ENCODE data around the gene CFB.

CFB gene

GRCh38 chr6:31949926-31950548 lies 4.1 kb downstream of the CFB start:
- no peak for DNase-seq

- DNase-seq: peak; percentile 0
Measured at GRCh38 chr6:31952140-31952805, 6.4 kb downstream of the CFB start.

DNA sequence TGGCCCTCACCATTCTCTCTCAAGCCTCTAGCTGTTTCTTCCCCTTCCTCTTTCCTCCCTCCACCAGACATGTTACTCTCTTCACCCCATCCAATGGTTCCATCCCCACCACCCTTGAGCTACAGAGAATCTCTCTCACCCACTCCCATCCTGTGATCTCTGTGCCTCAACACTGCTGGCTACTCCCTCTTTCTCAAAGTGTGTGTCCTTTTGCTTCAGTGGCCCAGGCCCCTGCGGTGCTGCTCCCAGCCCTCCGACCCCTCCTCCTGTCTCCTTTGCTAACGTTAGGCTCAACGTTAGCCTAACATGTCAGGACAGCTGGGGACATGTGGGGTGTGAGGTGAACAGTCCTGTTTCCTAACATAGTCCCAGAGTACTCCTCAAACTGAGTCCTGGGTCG lies 7.0 kb downstream of the CFB start:
- no peak for DNase-seq

- no peak for DNase-seq
Measured at GRCh38 chr6:31954511-31954910, 8.6 kb downstream of the CFB start.

DNA sequence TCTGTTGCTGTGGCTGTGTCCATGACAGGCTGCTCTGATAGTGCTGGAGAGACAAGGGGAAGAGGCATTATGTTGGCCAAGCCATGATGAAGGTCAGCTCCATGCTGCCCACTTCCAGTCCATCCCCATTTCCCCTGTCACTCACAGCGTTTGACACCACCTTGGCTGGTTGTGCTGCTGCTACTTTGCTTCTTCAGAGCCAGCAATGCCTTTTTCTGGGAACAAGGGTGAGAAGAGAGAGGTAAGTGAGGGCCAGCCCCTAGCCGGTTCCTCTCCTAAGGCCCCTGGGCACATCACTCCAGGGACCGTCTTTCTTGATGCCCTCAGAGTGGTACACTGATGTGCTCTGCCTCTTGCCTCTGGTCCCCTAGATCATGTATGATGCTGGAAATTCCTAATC lies 10.9 kb downstream of the CFB start:
- DNase-seq: no peak

GRCh38 chr6:31958412-31958740 lies 12.5 kb downstream of the CFB start:
- no peak for DNase-seq

- DNase-seq: peak; percentile 89
Measured at GRCh38 chr6:31958741-31959739, 13.1 kb downstream of the CFB start, which contains the start of the genes NELFE and SKIC2. Gene NELFE, minus strand, starts transcription at chr6:31958971. Its CDS starts 525 bp downstream, at chr6:31958446. Gene SKIC2, plus strand, starts transcription at chr6:31959175. Its CDS starts 18 bp downstream, at chr6:31959193.

GRCh38 chr6:31961616-31962015 lies 15.7 kb downstream of the CFB start:
- no peak for DNase-seq

- DNase-seq: no peak
Measured at GRCh38 chr6:31963921-31964320, 18.0 kb downstream of the CFB start.

DNA sequence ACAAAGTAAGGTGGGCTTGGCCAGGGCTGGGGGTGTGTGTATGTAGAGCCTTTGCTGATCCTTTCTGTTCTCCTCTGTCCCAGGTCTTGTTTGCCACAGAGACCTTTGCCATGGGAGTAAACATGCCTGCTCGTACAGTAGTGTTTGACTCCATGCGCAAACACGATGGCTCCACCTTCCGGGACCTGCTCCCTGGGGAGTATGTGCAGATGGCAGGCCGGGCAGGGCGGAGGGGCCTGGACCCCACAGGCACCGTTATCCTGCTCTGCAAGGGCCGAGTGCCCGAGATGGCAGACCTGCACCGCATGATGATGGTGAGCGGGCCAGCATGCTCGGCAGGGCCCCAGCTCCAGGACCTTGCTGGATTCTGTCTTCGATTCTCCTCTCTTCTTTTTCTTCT lies 19.8 kb downstream of the CFB start:
- DNase-seq: no peak

- no peak for DNase-seq
Measured at GRCh38 chr6:31966506-31966905, 20.6 kb downstream of the CFB start.

GRCh38 chr6:31966997-31967925 lies 21.4 kb downstream of the CFB start:
- no peak for DNase-seq

DNA sequence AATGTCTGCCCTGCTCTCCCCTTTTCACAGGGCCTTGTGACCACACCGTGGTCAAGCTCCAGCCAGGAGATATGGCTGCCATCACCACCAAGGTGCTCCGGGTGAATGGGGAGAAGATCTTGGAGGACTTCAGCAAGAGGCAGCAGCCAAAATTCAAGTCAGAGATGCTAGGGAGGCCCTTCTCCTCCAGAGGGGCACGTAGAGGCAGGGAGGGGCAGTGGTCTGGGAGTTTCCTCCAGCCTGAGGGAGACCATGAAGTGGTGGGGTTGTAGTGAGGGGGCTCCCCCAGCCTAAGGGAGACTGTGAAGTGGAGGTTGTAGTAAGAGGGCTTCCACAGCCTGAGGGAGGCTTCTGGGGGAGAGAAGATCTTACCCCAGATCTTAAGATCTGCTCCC lies 22.0 kb downstream of the CFB start:
- DNase-seq: no peak

DNA sequence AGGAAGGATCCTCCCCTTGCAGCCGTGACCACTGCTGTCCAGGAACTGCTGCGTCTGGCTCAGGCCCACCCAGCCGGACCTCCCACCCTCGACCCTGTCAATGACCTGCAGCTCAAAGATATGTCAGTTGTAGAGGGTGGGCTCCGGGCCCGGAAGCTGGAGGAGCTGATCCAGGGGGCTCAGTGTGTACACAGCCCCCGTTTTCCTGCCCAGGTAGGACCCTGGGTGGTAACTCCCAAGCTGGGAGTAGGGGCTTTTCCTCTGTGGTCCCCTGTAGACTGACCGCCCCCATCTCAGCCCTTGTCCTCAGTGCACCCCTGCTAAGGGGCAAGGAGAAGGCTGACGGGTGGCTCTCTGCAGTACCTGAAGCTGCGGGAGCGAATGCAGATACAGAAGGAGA lies 22.4 kb downstream of the CFB start:
- DNase-seq: no peak

DNA sequence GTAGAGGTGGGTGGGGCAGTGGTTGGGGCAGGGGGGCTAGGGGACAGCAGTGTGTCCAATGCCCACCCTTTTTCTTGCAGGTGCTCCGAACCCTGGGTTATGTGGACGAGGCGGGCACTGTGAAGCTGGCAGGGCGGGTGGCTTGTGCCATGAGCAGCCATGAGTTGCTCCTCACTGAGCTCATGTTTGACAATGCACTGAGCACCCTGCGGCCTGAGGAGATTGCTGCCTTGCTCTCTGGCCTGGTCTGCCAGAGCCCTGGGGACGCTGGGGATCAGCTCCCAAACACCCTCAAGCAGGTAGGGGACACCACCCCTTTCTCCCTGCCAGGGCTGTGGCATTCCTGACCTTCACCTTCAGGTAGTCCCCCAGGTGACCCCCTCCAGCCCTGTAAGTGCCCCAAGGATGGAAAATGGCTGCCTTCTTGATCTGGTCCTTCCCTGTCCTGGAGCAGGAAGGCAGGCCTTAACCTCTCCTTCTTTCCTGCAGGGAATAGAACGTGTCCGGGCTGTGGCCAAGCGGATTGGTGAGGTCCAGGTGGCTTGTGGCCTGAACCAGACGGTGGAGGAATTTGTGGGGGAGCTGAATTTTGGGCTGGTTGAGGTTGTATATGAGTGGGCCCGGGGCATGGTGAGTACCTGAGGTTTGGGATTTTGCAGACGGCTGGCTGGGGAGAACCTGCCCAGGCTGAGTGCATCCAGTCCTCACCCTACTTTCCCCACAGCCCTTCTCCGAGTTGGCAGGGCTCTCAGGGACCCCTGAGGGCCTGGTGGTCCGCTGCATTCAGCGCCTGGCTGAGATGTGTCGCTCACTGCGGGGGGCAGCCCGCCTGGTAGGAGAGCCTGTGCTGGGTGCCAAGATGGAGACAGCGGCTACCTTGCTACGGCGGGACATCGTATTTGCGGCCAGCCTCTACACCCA lies 23.2 kb downstream of the CFB start:
- no peak for DNase-seq

DNA sequence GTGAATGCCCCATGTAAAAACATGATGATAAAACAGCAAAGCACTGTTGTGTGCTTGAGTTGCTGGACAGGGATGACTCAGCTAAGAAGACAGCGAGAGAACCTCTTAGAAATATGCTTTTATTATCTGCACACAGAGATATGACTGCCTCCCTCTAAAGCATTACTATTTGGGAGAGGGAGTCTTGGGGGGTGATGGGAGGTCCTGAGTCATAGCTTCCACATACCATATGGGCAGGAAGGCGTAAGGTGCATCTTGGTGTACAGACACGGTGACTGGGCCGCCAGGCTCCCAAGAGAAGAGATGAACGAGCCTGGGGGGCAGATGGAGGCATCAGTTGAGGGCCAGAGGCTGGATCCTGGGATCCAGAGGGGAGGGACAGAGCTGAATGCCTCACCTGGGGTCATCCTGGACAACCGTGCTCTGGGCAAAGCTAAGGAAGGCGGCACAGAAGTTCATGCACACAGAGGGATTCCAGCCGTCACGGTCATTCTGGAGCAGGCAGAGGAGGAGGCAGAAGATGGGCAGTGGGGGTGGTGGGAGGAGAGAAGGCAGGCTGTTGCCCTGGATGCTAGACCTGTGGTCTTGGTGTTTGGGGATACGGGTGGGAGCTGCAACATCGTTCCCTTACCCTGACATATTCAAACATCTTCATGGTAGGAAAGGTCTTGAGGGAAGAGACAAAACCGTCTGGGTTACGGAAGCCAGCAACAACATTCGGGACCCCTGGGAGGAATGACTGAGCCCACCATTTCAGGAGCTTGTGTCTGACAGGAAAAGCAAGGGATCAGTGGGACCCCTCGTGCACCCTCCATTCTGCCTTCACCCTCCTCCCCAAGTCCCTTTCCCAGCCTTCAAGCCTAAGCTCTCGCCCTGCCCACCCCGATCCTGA lies 24.1 kb downstream of the CFB start:
- DNase-seq: no peak

DNA sequence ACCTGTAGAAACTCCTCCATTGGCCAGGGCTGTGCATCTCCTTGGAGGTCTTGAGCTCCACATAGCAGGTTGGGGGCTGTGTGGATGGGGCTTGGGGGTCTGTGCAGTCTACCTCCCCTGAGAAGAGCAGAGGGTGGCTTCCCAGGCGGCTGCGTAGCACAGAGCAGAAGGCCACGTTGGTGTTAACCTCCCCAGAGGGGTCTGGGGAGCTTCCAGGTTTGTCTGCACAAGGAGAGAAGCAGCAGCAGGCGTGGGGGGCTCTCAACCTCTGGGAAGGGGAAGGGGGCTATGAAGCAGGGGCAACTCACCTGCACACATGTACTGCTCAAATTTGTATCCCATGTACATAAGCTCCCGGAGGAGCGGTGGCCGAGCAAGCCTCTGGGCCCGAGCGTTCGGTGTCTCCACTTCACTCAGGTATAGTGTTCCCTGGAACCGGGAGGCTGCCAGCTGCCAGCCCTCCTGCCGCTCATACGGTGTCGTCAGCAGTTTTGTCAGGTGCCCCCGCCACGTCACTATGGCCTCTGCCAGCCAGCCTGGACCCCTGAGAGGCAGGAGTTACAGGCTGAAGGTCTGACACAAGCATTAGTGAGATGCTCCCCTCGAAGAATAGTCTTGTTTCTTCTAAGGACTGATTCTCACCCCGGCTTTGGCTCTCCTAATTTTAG lies 24.8 kb downstream of the CFB start:
- DNase-seq: peak; percentile 29

DNA sequence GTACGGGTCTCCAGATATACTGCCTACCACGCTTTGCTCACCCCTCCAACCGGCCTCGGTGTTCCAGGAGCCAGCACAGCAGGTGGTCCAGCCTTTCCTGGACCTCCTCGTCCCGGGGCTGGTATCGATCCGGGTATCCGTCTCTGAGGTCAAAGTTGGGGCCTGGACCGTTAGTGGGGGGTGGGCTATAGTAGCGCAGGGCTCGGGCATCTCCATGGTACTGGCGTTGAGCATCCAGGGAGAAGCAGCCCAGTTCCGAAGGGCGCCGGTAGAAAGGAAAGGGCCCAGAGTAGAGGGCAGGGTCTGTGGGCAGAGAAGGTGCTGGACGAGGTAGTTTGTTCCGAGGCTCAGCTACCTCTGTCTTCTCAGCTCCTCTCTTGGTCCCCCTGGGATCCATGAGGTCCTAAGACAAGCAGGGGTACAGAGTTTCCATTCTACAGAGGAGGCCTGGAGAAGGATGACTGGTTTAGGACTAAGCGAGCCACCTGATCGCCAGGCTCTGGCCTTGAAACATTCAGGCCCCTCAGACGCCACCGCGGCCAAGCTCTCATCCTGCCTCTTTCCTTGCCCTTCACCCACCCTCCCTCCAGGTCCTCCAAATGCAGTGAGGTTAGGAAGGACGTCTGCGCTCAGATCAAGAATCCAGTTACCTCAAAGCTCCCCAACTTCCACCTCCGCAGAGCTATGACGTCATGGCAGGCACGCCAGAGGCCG lies 25.5 kb downstream of the CFB start:
- peak; percentile 54 for DNase-seq
